Erythroblast (primary cell): ENCODE data around the gene FOXF1.

Experiments used
- GATA1 ChIP-seq: IDR thresholded peaks from 2 replicates; pipeline ENCODE4 v1.6.1; 2011; ENCODE audit warnings: low read depth, mild to moderate bottlenecking, control low read depth, low read length, moderate library complexity
- POLR2A ChIP-seq: IDR thresholded peaks from 2 replicates; pipeline ENCODE4 v1.6.1; 2011; ENCODE audit warnings: mild to moderate bottlenecking, low read length

DNA sequence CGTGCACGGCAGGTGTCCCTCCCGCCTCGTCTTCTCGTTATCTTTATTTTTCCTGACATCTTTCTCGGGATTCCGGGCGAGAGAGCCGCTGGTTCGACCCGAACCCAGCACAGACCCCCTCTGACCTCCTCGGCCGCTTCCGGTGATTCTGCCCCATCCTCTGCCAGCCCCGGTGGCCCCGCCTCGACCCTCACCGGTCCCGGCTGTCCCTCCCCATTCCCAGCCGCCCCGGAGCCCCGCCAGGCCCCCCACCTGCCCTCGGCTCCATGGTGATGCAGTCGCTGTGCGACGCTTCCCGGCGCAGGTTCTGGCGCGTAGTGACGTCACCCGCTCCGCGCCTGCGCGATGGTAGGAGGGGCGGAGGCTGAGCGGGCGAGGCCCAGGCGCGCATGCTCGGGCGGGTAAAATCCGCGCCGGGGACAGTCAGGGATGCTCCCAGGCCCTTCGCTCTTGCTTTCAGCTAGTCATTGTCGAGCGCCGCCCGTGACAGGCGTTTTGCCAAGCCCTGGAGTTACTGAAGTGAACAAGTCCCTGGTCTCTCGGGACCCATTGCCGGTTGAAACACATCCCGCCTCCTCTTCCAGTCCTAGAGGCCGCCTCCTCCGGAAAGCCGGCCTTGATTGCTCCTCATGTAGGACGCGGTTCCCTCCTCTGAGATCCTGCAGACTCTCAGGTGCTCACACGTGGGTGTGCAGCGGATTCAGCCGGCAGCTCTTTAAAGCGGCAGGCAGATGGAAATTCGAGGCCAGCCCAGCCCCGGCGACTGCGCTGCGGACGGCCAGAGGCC is 44.8 kb downstream of the FOXF1 start, which contains the start of gene MTHFSD:
- peak; percentile 69 for TF ChIP-seq POLR2A
- TF ChIP-seq GATA1: no peak
